PC-9 (cell line): ENCODE results near the gene CD300LB. TPM values are rescaled to one million over a fixed set of nuclear protein-coding genes. Genes with fewer than 3 reads are reported as not detected.

Experiments
- BruUV-seq: library from RNA; stranded (reverse); fragments of 400-500 nt; replicated peaks from 2 replicates; lab custom pipeline; 2021; lab: Mats Ljungman, UMichigan
- CTCF ChIA-PET: fragments of 300-600 bp; sonication (Branson Sonifier 250); formaldehyde crosslinking; loops from one replicate; lab custom pipeline; 2022; ENCODE audit warnings: antibody characterized with exemption; lab: Charles Lee
- POLR2A ChIA-PET: fragments of 300-600 bp; sonication (Branson Sonifier 250); formaldehyde crosslinking; loops from one replicate; lab custom pipeline; 2022; ENCODE audit warnings: antibody characterized with exemption; ENCODE audit not compliant: unreplicated experiment; lab: Charles Lee
- DNase-seq, 2 experiments: peaks; one replicate each; pipeline versions ENCODE4 v3.0.0 to v3.0.0-alpha.2; 2015 to 2022; ENCODE audit warnings: mixed read lengths in 1 of 2
- H2AFZ ChIP-seq: fragments of 200-600 bp; sonication (generic); 2 replicates; pipeline ENCODE4 v1.8.1; 2017; ENCODE audit warnings: antibody characterized with exemption
- H3F3A ChIP-seq: fragments of 200-600 bp; sonication (generic); 2 replicates; pipeline ENCODE4 v1.8.1; 2017; ENCODE audit warnings: antibody characterized with exemption, mild to moderate bottlenecking, low read depth; ENCODE audit not compliant: insufficient read depth
- H3K27ac ChIP-seq: fragments of 200-600 bp; sonication (generic); 2 replicates; pipeline ENCODE4 v1.6.1; 2016; ENCODE audit warnings: mixed run types
- H3K27me3 ChIP-seq: fragments of 200-600 bp; sonication (generic); 2 replicates; pipeline ENCODE4 v1.6.1; 2016; ENCODE audit warnings: low read depth, mixed run types; ENCODE audit not compliant: insufficient read depth
- H3K36me3 ChIP-seq: fragments of 200-600 bp; sonication (generic); 2 replicates; pipeline ENCODE4 v1.6.1; 2016; ENCODE audit warnings: low read depth, mixed run types
- H3K4me1 ChIP-seq: fragments of 200-600 bp; sonication (generic); replicated peaks from 2 replicates; pipeline ENCODE4 v1.6.1; 2016; ENCODE audit warnings: mixed run types; ENCODE audit not compliant: insufficient read depth
- H3K4me2 ChIP-seq: fragments of 200-600 bp; sonication (generic); 2 replicates; pipeline ENCODE4 v1.6.1; 2017; ENCODE audit warnings: mixed run types
- H3K4me3 ChIP-seq: fragments of 200-600 bp; sonication (generic); 2 replicates; pipeline ENCODE4 v1.6.1; 2016; ENCODE audit warnings: mixed run types
- H3K79me2 ChIP-seq: fragments of 200-600 bp; sonication (generic); 2 replicates; pipeline ENCODE4 v1.6.1; 2017; ENCODE audit warnings: low read depth, mixed run types
- H3K9me2 ChIP-seq: fragments of 200-600 bp; sonication (generic); 2 replicates; pipeline ENCODE4 v1.8.1; 2017; ENCODE audit warnings: mild to moderate bottlenecking; ENCODE audit not compliant: insufficient read depth
- H3K9me3 ChIP-seq: fragments of 200-600 bp; sonication (generic); 2 replicates; pipeline ENCODE4 v1.8.1; 2016; ENCODE audit warnings: low read depth; ENCODE audit not compliant: insufficient read depth
- H4K20me1 ChIP-seq: fragments of 200-600 bp; sonication (generic); 2 replicates; pipeline ENCODE4 v1.8.1; 2017; ENCODE audit not compliant: insufficient read depth
- CTCF ChIP-seq: fragments of 200-600 bp; sonication (generic); conservative IDR thresholded peaks from 2 replicates; pipeline ENCODE4 v1.6.1; 2017; ENCODE audit warnings: mixed run types, antibody characterized with exemption, mild to moderate bottlenecking, moderate library complexity
- EZH2 ChIP-seq: fragments of 200-600 bp; sonication (generic); IDR thresholded peaks from 2 replicates; pipeline ENCODE4 v1.8.0; 2017; ENCODE audit warnings: antibody characterized with exemption, low read depth
- intact Hi-C: fragments of 100-400 bp; cut with micrococcal nuclease; formaldehyde crosslinking; loops from one replicate; pipeline ENCODE4 v1.10.0; 2022; ENCODE audit not compliant: unreplicated experiment
- total RNA-seq: library from RNA; stranded (reverse); gene quantifications from 2 replicates; pipeline ENCODE4 v1.2.3, GENCODE V29; 2021

CD300LB gene
- total RNA-seq, 1 experiment from 2014 or later: not detected

- H3K4me2 ChIP-seq: no peak overlapping the region
Observed at GRCh38 chr17:74475189-74475588, 56.1 kb downstream of the CD300LB start.

GRCh38 chr17:74474043-74474792 lies 57.1 kb downstream of the CD300LB start:
- H3K4me1 ChIP-seq: no peaks in the 10 kb centered on the region
- peaks cover 9% of the 10 kb centered on the region; the same call in 1 of the 2 replicates for H3K9me3 ChIP-seq
- H3K9me2 ChIP-seq: no peaks in the 10 kb centered on the region
- no peak for DNase-seq
- CTCF ChIA-PET: interaction anchor here (0.6 kb wide), 1 partner anchor 399 kb away, joined by 4 read pairs; no protein-coding TSS in a partner anchor
- no peak for TF ChIP-seq CTCF
- no peak overlapping the region for H3K4me3 ChIP-seq
- no peaks in the 10 kb centered on the region for H3K36me3 ChIP-seq
- BruUV-seq: no TSS peak
- H4K20me1 ChIP-seq: no peaks in the 10 kb centered on the region
- no peaks in the 10 kb centered on the region for H3K79me2 ChIP-seq
- H3F3A ChIP-seq: no peaks in the 10 kb centered on the region
- no peak overlapping the region for H3K4me2 ChIP-seq
- POLR2A ChIA-PET: no interaction called here
- intact Hi-C loops: no loop called here
- no peak overlapping the region for H2AFZ ChIP-seq
- peaks cover 98% of the 10 kb centered on the region for H3K27me3 ChIP-seq
- no peak overlapping the region for H3K27ac ChIP-seq

More at GRCh38 chr17:74475189-74475588, 56.1 kb downstream of the CD300LB start:
- no TSS peak for BruUV-seq
- no peak overlapping the region for H3K27ac ChIP-seq
- H3K27me3 ChIP-seq: peaks cover 98% of the 10 kb centered on the region
- H3K36me3 ChIP-seq: no peaks in the 10 kb centered on the region
- H3K4me1 ChIP-seq: no peaks in the 10 kb centered on the region
- POLR2A ChIA-PET: no interaction called here
- no peak overlapping the region for H2AFZ ChIP-seq
- no peaks in the 10 kb centered on the region for H4K20me1 ChIP-seq
- H3K4me3 ChIP-seq: no peak overlapping the region
- DNase-seq: no peak
- H3F3A ChIP-seq: no peaks in the 10 kb centered on the region
- TF ChIP-seq CTCF (no peak), EZH2 (no peak)
- H3K9me3 ChIP-seq: peaks cover 9% of the 10 kb centered on the region; the same call in 1 of the 2 replicates
- no peaks in the 10 kb centered on the region for H3K79me2 ChIP-seq
- H3K9me2 ChIP-seq: no peaks in the 10 kb centered on the region
- intact Hi-C loops: no loop called here
- CTCF ChIA-PET: no interaction called here

- H3K4me3 ChIP-seq: no peak overlapping the region
- ChIA-PET POLR2A (no interaction called here), CTCF (interaction anchor here (0.6 kb wide), 1 partner anchor 400 kb away, joined by 4 read pairs; no protein-coding TSS in a partner anchor)
- H2AFZ ChIP-seq: no peak overlapping the region
- no peaks in the 10 kb centered on the region for H4K20me1 ChIP-seq
- no TSS peak for BruUV-seq
- TF ChIP-seq EZH2 (no peak), CTCF (no peak)
- intact Hi-C loops: no loop called here
- H3K9me2 ChIP-seq: no peaks in the 10 kb centered on the region
- H3K9me3 ChIP-seq: peaks cover 9% of the 10 kb centered on the region; the same call in 1 of the 2 replicates
- no peaks in the 10 kb centered on the region for H3K79me2 ChIP-seq
- H3K27me3 ChIP-seq: peaks cover 90% of the 10 kb centered on the region
- H3K36me3 ChIP-seq: no peaks in the 10 kb centered on the region
- no peak for DNase-seq
- no peak overlapping the region for H3K4me2 ChIP-seq
- H3K27ac ChIP-seq: no peak overlapping the region
- H3K4me1 ChIP-seq: no peaks in the 10 kb centered on the region
- H3F3A ChIP-seq: no peaks in the 10 kb centered on the region
Observed at GRCh38 chr17:74473294-74473693, 58.0 kb downstream of the CD300LB start.
